GM19240 (cell line): ENCODE data around the gene MAP3K5.
"Not testable (repeated sequence)": the region's sequence is repeated elsewhere in the genome, so short reads cannot be mapped to it uniquely, and the experiment has no call there.

Experiments
- DNase-seq: peaks from one replicate; pipeline ENCODE4 v3.0.0; 2011; ENCODE audit warnings: low spot score; ENCODE audit not compliant: insufficient read length

Gene MAP3K5

GRCh38 chr6:136726837-136727557 lies 65.3 kb downstream of the MAP3K5 start:
- no peak for DNase-seq

DNA sequence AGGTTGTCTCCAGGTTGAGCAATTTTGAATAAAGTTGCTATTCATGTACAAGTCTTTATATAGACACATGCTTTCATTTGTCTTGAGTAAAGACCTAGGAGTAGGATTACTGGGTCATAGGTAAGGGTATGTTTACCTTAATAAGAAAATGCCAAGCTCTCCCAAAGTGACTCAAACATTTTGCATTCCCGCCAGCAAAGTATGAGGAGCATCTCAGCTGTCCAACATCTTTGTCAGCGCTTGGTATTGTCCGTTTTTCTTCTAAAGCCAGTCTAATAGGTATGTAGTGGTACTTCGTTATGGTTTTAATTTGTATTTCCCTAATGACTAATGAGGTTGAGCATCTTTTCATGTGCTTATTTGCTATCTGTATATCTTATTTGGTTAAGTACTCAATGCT lies 67.2 kb downstream of the MAP3K5 start:
- DNase-seq, result no peak

GRCh38 chr6:136723780-136724179 lies 68.5 kb downstream of the MAP3K5 start:
- DNase-seq, result no peak

GRCh38 chr6:136721467-136721866 lies 70.8 kb downstream of the MAP3K5 start:
- no peak for DNase-seq

DNA sequence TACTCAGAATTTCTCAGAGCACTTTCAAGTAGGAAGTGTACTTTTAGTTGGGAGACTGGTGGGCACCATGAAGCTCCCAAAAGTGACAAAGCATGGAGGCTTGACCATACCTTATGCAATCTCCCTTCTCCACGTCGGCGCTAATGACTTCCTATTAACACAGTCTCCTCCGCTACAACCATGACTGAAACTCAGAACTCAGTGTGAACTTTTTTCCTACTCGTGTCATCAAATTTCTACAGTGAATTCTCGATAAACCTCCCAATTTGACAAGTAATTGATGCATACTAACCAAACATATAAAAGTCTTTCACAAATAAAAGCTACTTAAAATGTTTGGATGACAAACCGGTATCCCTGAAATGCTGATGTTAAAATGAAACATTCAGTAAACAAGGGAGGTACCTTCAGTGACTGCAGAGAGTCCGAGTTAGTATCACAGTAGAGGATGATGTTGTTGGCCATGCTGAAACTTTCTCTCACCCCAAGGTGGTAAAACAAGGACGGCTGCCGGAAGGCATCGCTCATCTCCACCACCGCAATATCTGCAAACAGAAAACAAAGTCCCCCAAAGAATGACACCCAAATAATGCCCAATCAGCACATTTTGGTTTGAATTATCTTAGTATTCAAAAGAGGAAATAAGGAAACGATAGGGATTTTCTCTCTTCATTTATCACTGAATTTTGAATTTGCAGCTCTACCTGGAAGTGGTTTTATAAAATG lies 72.1 kb downstream of the MAP3K5 start:
- DNase-seq, result no peak

- no peak for DNase-seq
Measured at GRCh38 chr6:136719280-136720044, 72.8 kb downstream of the MAP3K5 start.

- DNase-seq, result no peak
Measured at GRCh38 chr6:136718476-136718875, 73.8 kb downstream of the MAP3K5 start.

GRCh38 chr6:136717716-136717990 lies 74.6 kb downstream of the MAP3K5 start:
- DNase-seq, result no peak

GRCh38 chr6:136716917-136717715 lies 75.2 kb downstream of the MAP3K5 start:
- DNase-seq, result no peak

GRCh38 chr6:136712642-136713041 lies 79.6 kb downstream of the MAP3K5 start:
- not testable (repeated sequence) for DNase-seq

GRCh38 chr6:136711644-136712043 lies 80.6 kb downstream of the MAP3K5 start:
- no peak for DNase-seq

GRCh38 chr6:136710877-136711552 lies 81.3 kb downstream of the MAP3K5 start:
- DNase-seq, result no peak

- no peak for DNase-seq
Measured at GRCh38 chr6:136709429-136709828, 82.8 kb downstream of the MAP3K5 start.

- no peak for DNase-seq
Measured at GRCh38 chr6:136706430-136706829, 85.8 kb downstream of the MAP3K5 start.

DNA sequence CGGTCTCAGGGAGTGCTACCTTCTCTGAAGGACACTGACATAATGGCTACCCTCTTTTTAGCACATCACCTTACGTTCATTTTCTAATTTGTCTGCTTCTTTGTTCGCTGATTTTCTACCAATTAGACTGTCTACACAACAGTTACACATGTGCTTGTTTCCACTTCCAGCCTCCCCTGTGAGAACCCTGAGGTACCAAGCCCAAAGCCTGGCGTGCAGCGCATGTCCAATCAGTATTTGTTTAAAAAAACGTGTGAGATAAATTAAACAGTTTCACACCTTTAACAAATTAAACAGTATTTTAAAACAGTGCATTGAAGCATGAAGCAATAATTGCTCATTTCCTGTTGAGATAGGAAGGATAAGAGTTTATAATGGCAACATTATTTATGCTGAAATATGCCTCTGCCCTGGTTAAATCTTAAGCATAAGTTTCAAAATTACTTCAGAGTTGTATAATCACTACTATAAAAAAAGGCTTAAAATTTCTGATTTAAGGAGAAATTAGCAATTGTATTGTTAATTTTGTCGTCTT lies 88.9 kb downstream of the MAP3K5 start:
- no peak for DNase-seq

- no peak for DNase-seq
Measured at GRCh38 chr6:136701045-136701444, 91.2 kb downstream of the MAP3K5 start.

DNA sequence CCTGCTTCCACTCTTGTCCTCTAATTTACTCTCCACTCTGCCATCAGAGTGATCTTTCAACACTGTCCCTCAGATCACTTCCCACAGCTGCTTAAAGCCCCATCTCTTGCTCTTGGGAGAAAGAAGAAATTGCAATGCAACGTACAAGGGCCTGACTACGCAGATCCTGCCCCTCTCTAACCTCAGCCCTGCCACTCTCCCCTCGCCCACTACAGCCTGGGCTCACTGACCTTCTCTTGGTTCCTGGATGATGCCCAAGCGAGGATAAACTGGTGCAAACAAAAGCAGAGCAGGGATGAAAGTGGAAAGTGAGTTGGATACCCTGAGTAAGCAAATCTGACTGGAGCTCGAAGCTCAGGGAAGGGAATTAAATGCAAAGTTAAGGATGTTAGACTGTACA lies 92.9 kb downstream of the MAP3K5 start:
- DNase-seq, result no peak

GRCh38 chr6:136696783-136697364 lies 95.4 kb downstream of the MAP3K5 start:
- DNase-seq, result no peak

GRCh38 chr6:136696238-136696637 lies 96.0 kb downstream of the MAP3K5 start:
- no peak for DNase-seq

DNA sequence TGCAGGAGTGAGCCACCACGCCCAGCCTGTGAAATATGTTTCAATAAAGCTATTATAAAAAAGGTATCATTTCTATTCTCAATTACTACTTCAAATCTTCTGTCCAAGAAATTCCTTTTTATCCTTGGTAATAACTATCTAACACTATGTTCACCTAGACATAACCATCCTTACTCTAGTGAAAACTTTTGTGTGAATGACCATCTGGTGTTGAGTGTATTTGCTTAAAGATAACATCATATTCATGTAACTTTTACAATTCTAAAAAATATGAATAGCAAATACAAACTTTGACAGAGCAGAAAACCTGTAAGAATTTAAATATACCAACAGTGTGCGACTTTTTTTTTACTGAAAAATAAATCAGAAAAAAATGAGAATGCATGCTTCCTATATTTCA lies 96.9 kb downstream of the MAP3K5 start:
- no peak for DNase-seq
